GM19239 (cell line): ENCODE data around the gene SPNS2.

ENCODE experiments used
- DNase-seq: peaks from one replicate; pipeline ENCODE4 v3.0.0; 2011; ENCODE audit warnings: low spot score; ENCODE audit not compliant: insufficient read length
- FAIRE-seq: peaks from 2 replicates; lab custom pipeline; 2011; peaks lifted over from hg19 to GRCh38; lab: Jason Lieb, UNC

The SPNS2 gene

DNA sequence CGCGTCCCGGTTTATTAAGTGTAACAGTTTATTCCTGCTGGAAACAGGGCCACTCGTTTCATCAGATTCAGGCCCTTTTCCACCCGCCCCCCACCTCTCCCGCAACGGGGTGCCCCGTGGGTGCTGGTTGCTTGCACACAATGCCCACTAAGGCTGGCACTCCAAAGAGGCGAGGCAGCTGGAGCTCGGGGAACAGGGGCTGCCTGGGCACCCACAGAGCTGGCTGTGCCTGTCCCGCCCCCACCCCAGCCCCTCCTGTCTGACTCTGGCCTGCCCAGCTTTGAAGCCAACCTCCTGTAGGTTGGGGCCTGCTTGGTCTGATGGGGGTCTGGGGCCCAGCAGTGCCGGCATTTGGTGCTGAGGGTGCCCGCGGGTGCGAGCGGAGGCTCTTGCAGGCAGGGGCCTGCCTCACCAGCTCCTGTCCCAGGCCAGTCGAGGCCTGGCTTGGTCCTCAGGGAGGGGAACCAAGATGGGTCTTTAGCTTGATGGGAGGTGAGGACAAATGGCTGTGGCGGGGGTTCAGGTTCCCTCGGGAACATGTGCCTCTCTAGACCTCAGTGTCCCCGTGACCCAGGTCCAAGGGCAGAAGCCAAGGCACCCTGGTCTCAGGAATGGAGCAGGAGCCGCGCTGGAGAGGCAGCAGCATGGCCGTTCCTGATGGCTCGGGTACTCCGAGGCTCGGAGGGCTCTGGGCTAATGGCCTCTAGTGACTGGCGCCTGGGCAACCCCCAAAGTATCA, 36.4 kb downstream of the SPNS2 start:
- no peak for DNase-seq
- FAIRE-seq, result no peak

- FAIRE-seq (no peak), DNase-seq (no peak)
Observed at GRCh38 chr17:4535667-4536258, 37.1 kb downstream of the SPNS2 start.

GRCh38 chr17:4536259-4536741, 37.6 kb downstream of the SPNS2 start:
- FAIRE-seq (no peak), DNase-seq (no peak)

DNA sequence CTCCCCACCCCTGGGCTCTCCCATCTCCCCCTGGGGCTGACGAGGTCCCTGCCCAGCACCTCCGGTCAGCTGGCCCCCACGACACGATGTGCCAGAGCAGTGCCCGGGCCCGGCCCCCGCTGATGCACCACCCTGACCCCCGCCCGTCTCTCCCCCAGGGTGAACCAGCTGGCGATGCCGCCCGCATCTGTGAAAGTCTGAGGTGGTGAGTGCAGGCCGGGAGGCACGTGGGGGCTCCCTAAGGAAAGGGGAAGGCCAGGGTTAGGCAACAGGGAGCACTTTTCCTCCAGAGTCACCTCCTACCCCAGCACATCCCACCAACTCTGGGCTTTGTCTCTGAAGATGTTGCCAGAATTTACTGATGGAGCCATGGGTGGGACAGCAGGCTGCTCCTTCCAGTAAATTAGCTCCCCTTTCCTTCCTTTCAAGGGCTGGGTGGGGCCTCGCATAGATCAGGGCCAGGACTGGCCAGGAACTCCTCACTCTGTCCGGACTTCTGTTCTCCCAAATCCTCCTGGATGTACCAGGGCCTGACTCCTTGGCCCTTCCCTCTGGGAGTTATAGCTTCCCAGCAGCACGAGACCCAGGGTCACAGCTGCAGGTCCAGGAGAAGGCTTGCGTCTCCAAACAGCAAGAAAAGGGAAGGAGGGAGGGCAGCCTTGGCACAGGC, 38.2 kb downstream of the SPNS2 start:
- DNase-seq (no peak), FAIRE-seq (no peak)

DNA sequence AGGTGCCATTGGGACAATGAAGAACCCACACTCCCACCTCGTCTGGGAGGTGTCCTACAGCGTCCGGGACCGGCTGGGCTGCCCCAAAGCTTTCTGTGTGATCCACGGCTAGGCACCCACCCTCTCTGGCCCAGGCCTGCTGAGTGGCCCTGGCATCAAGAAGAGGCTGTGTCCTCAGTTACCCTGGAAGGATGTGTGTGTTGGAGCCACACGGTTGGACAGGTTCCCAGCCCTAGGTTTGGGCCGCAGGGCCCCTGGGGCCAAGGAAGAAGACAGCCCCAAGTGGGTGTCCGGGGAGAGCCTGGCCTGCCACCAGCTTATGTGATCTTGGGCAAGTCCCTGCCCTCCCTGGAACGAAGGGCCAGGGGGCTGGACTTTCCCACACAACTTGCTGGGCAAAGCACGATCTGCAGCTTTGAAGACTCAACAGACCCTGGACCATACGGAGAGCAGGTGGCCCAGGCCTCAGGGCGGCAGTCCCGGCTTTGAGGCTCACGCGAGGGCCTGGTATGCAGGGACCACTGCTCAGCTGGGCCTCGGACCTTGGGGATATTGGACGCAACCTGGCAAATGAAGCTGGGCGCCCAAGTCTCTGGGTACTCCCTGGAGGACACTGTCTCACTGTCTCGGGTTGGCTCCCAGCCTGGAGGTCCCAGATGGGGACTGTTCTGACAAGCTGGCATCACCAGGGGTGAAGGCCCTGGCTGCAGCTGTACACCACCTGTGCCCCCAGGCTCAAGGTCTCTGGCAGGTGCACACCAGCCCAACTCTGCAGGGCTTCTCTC, 39.0 kb downstream of the SPNS2 start:
- DNase-seq (no peak), FAIRE-seq (no peak)

GRCh38 chr17:4538236-4539002, 39.7 kb downstream of the SPNS2 start:
- DNase-seq (no peak), FAIRE-seq (no peak)

- DNase-seq, result no peak
- FAIRE-seq, result no peak
Observed at GRCh38 chr17:4539025-4539424, 40.3 kb downstream of the SPNS2 start.

GRCh38 chr17:4539576-4540223, 41.0 kb downstream of the SPNS2 start:
- no peak for DNase-seq

GRCh38 chr17:4540224-4540651, 41.6 kb downstream of the SPNS2 start:
- no peak for DNase-seq
- no peak for FAIRE-seq

More at GRCh38 chr17:4539576-4540223, 41.0 kb downstream of the SPNS2 start:
- FAIRE-seq, result no peak

GRCh38 chr17:4540687-4541327, 42.1 kb downstream of the SPNS2 start:
- FAIRE-seq, result no peak
- DNase-seq, result no peak

GRCh38 chr17:4541328-4542002, 42.8 kb downstream of the SPNS2 start:
- DNase-seq (no peak), FAIRE-seq (no peak)

DNA sequence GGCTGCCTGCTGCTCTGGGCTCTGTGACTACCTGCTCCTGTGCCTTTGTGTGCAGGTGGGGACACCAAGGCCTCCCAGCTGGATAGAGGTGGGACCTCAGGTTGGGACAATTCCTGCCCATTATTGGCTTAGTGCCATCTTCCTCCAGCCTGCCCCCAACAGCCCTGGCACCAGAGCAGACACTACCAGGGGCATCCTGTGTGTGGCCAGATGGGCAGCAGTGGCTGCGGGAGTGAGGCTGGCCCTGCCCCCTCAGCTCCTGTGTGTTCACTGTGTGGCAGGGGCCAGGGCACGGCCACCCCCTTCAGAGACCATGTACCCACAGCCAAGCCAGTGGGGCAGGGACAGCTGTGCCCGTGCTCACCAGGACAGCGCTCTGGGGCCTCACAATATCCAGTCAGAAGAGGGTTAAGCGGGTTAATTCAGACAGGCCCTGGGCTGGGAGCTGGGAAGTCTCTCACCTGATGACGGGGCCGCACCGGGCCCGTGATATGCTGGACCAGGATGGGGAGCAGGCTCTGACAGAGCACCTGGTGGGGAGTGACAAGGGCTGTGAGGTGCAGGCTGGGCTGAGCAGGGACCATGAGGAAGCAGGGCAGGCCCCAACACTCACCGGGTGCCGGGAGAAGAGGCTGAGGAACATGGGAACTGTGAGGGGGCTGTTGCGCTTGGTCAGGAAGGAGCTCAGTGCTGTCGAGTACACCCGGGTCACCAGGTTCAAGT, 43.5 kb downstream of the SPNS2 start:
- no peak for DNase-seq
- FAIRE-seq, result no peak

DNA sequence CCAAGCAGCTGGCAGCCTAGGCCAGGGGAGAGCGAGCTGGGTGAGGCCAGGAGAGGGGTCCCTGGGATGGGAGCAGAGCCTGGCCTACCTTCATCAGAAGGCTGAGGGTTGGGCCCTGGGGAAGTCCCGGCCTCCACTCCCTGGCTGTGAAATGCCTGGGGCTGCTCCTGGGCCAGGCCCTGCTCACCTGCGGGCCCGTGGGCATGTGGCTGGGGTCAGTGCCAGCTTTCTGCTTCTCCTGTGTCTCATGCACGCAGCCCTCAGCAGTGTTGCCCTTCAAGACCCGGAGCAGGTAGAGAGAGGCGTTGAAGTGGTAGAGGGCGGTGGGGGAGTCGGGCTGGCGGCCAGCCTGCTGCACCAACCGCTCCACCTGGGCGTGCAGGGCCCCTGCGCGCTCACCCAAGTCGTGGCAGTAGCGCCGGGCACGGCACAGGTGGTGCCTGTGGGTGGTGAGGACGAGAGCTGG, 44.1 kb downstream of the SPNS2 start:
- no peak for DNase-seq
- no peak for FAIRE-seq

DNA sequence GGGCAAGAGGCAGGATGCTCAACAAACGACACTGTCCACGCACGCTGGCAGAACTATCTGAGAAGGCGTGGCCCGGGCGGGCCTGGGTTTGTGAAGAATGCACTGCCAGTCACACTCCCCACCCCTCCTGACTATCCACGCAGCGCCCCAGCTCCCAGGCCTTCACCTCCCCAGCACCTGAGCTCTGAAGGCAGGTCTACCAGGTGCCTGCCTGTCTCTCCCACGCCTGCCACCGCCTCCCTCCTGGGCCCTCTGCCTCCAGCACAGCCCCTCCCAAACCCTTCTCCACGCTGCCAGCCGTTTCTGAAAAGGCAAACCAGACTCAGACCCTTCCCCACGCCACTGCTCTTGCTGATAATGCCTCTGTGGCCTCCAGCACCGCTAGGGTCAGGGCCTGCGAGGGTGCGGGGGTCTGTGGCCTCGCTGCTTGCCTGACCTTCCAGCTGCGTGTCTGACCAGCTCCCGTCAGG, 44.9 kb downstream of the SPNS2 start:
- no peak for DNase-seq
- no peak for FAIRE-seq

DNA sequence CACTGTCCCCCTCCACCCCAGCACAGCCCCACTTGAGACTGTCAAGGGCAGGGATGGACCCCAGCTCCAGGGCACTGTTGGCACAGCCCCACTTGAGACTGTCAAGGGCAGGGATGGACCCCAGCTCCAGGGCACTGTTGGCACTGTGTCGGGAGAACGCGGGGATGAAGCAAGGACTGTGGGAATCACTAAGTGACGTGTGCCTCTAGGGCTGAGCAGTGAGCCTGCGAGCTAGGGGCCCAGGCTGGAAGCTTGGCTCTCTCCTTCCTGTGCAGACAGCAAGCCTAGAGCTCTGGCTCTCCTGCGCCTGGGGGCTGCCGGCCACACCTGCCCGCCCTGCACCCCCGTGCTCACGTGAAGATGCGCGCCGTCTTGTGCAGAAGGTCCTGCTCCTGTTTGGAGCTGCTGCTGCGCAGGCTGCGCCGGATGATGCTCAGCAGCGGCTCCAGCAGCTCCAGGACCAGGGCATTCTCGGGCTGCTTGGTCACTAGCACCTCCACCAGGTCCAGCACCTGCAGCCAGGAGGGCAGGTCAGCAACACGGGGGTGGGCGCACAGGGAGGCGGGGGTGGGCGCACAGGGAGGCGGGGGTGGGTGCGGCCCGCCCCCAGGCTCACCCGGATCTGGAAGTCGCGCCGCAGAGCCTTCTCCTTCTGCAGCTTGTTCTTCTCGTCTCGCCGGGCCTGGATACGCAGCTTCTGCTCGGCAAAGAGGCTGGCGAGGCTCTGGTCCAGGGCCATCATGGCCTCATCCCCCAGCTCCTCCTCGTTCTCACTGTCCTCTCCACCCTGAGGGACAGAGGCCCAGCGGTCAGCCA, 45.7 kb downstream of the SPNS2 start:
- DNase-seq (no peak), FAIRE-seq (no peak)

DNA sequence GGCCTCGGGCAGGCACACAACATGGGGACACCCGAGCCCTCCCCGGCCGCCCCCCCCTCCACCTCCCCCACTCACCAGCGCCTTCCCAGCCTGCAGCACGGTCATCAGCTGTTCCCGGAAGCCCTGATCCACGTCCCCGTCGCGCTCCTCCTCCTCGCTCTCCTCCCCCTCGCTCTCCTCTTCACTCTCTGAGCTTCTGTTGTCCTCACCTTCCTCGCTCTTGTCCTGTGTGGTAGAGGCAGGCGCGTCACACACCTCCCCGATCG, 46.2 kb downstream of the SPNS2 start:
- FAIRE-seq (no peak), DNase-seq (no peak)
